Body of pancreas (tissue), 4 donors: ENCODE data around the gene TACC2.

Experiments
- CTCF ChIP-seq, 7 experiments: fragments of 450-650 bp in 4 of 7; fragments of 200-600 bp in 3 of 7; sonication (generic) in 3 of 7; IDR thresholded peaks; one replicate each; pipeline ENCODE4 v1.5.1; 2016 to 2019; ENCODE audit warnings: antibody characterized with exemption in 7 of 7
- POLR2A ChIP-seq, 3 donors: fragments of 450-650 bp; IDR thresholded peaks; one replicate each; pipeline ENCODE4 v1.6.1; 2016; ENCODE audit warnings: antibody characterized with exemption in 3 of 3, mild to moderate bottlenecking in 2 of 3

- TF ChIP-seq CTCF (IDR thresholded peaks at IDR 0.05) (no peak), POLR2A (IDR thresholded peaks at IDR 0.05) (no peak)
These were observed 160.9 kb downstream of the TACC2 start for GRCh38 chr10:122149561-122150505.
